SJSA1 (cell line): ENCODE data around the gene TRIB2. TPM values are rescaled to one million over a fixed set of nuclear protein-coding genes. Genes with fewer than 3 reads are reported as not detected.
A peak's percentile ranks its signal among the peaks of the same experiment; 100 is the strongest.

ENCODE experiments used
- DNase-seq, 2 experiments: peaks; one replicate each; pipeline ENCODE4 v3.0.0-alpha.2; 2015 to 2020; ENCODE audit warnings: low spot score in 2 of 2, low read depth in 1 of 2
- H3K27ac ChIP-seq: fragments of 250-450 bp; sonication (Bioruptor Pico); 2 replicates; pipeline ENCODE4 v1.5.1; 2020; ENCODE audit warnings: mild to moderate bottlenecking, moderate library complexity
- H3K27me3 ChIP-seq: fragments of 250-450 bp; sonication (Bioruptor Pico); replicated peaks from 2 replicates; pipeline ENCODE4 v1.5.1; 2020; ENCODE audit warnings: mild to moderate bottlenecking, moderate library complexity
- H3K36me3 ChIP-seq: fragments of 250-450 bp; sonication (Bioruptor Pico); 2 replicates; pipeline ENCODE4 v1.5.1; 2020; ENCODE audit warnings: mild to moderate bottlenecking
- H3K4me1 ChIP-seq: fragments of 250-450 bp; sonication (Bioruptor Pico); replicated peaks from 2 replicates; pipeline ENCODE4 v1.6.1; 2021; ENCODE audit warnings: mild to moderate bottlenecking
- H3K4me3 ChIP-seq: fragments of 250-450 bp; sonication (Bioruptor Pico); 2 replicates; pipeline ENCODE4 v1.5.1; 2020; ENCODE audit warnings: mild to moderate bottlenecking
- H3K9me3 ChIP-seq: fragments of 250-450 bp; sonication (Bioruptor Pico); replicated peaks from 2 replicates; pipeline ENCODE4 v1.5.1; 2020; ENCODE audit warnings: mild to moderate bottlenecking
- total RNA-seq: library from RNA; depleted of rRNA; stranded (reverse); fragments of >200 nt; shearing (Covaris generic); gene quantifications from 2 replicates; pipeline ENCODE4 v1.2.3, GENCODE V29; 2014

The TRIB2 gene
- total RNA-seq, 1 experiment from 2014 or later, result 36.9 TPM

DNA sequence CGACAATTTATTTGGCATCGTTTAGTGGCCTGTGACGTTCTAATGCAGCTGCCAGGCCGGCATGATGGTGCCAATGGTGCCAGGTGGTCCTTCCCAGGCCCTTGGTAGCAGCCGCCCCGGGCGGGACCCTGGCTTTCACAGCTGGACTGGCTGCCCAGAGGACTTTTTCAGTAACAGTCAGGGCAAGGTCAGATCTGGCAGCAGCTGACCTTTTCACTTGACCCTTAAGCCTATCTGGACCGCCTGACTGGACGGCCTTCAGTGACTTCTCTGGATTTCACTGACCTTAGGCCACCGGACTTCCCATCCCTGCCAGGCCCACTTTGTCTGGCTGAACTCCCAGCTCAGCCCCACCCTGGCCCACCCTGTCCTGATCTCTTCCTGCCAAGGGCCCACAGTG is 15.9 kb downstream of the TRIB2 start:
- Histone ChIP-seq H3K4me1 (no peaks in the 10 kb centered on the region), H3K36me3 (peaks cover 83% of the 10 kb centered on the region), H3K27me3 (no peaks in the 10 kb centered on the region), H3K4me3 (no peak overlapping the region), H3K27ac (no peak overlapping the region), H3K9me3 (no peaks in the 10 kb centered on the region)
- no peak for DNase-seq

DNA sequence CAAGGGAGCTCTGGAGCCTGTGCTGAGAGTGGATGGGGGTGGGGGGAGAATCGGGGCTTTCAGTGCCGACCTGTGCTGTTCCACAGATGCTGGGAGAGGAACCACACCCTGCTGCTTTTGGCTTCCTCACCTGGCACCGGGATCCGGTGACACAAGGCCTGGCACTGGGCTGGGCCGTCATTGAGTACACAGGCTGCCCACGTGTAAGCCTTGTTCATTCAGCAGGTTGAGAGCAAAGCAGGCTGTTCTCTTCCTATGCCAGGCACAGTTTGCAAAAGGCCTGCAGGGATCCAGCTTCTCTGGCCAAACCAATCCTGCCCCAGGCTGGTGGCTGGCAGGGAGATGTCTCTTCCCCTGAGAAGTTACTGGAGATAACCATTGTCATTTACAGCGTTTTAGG is 17.1 kb downstream of the TRIB2 start:
- no peaks in the 10 kb centered on the region for H3K27me3 ChIP-seq
- no peak overlapping the region for H3K4me3 ChIP-seq
- DNase-seq, result no peak
- no peaks in the 10 kb centered on the region for H3K4me1 ChIP-seq
- no peaks in the 10 kb centered on the region for H3K9me3 ChIP-seq
- peaks cover 72% of the 10 kb centered on the region for H3K36me3 ChIP-seq
- no peak overlapping the region for H3K27ac ChIP-seq

DNA sequence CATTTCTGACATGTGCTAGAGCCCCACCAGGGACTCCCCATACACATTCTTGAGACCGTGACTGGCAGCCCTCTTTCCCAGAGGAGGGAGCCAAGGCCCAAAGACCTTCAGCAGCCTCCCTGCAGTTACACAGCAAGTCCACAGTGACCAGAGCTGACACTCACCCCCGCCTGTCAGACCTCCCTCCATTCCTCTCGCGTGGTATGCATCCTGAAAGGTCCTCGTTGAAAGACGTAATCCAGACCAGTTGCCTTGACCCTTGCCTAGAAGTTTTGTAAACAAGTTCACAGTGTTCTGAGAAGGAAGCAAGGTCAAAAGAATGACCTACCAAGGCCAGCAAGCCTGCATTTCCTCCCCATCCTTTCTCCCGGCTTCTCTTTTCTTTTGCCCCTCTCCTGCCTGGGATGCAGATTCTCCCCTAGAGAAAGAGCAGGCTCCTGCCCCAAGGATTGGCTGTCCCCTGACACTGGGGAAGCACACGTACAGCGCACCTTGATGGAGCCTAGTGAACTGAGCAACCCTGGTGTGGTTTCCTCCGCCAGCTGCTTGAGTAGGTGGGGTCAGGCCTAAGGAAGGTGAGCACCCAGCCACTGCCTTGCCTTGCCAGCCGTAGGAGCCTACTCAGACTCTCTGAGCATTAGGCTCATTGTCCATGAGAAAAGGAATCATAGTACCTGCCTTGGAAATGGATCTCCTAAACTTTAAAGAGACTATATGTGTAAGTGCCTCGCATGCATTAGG is 18.3 kb downstream of the TRIB2 start:
- Histone ChIP-seq H3K4me1 (no peaks in the 10 kb centered on the region), H3K27ac (no peak overlapping the region), H3K27me3 (no peaks in the 10 kb centered on the region), H3K9me3 (no peaks in the 10 kb centered on the region), H3K4me3 (no peak overlapping the region), H3K36me3 (peaks cover 72% of the 10 kb centered on the region)
- no peak for DNase-seq

DNA sequence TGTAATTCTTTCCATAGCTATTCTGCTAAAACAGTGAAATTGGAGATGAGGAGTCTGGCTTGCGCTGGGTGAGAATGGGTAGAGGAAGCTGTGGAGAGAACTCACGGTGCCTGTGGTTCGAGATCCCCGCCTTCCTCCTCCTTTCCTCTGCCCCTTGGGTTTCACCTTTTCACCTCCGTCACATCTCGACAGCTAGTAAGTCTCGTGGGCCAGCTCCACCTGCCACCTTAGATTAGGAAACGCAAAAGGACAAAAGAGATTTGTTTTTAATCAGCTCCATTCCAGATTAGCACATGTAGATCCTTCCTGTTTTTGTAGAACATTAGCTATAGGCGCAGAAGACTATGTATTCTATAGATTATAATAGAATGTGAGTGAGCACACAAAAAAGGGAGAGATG is 20.6 kb downstream of the TRIB2 start:
- Histone ChIP-seq H3K4me3 (no peak overlapping the region), H3K9me3 (no peaks in the 10 kb centered on the region), H3K27ac (no peak overlapping the region), H3K4me1 (no peaks in the 10 kb centered on the region), H3K27me3 (no peaks in the 10 kb centered on the region), H3K36me3 (peaks cover 70% of the 10 kb centered on the region)
- no peak for DNase-seq

DNA sequence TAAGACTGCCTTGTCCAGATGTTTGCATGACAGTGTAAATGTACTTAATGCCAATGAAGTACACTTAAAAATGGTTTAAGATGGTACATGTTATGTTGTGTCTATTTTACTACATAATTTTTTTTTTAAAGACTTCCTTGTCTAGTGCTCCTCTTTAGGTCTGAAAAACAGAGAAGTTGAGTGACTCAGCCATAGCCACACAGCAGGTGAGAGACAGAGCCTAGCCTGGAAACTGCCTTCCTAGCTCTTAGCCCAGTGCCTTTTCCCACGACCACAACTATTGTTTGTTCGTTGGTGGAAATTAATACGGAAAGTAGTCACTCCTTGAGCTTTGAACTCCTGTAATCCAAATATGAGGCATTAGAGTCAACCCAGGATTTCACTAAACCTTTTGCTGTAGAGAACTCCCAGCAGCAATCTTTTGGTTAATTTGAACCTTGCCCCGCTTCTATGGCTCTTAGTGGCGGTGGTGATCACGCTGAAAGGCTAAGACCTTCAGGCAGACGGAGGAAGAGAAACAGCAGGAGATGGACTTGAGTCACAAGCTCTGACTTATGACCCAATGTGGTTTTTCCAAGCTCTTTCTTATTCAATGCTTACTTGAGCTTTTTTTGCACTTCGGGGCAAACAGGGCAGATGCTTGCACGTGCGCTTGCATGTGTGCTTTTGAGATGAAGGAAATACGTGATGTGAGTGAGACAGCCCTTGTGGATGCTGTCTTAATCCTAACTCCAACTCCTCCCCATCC is 21.2 kb downstream of the TRIB2 start:
- H3K9me3 ChIP-seq, result no peaks in the 10 kb centered on the region
- DNase-seq, result no peak
- H3K27ac ChIP-seq, result no peak overlapping the region
- no peaks in the 10 kb centered on the region for H3K27me3 ChIP-seq
- peaks cover 67% of the 10 kb centered on the region for H3K36me3 ChIP-seq
- no peaks in the 10 kb centered on the region for H3K4me1 ChIP-seq
- H3K4me3 ChIP-seq, result no peak overlapping the region

DNA sequence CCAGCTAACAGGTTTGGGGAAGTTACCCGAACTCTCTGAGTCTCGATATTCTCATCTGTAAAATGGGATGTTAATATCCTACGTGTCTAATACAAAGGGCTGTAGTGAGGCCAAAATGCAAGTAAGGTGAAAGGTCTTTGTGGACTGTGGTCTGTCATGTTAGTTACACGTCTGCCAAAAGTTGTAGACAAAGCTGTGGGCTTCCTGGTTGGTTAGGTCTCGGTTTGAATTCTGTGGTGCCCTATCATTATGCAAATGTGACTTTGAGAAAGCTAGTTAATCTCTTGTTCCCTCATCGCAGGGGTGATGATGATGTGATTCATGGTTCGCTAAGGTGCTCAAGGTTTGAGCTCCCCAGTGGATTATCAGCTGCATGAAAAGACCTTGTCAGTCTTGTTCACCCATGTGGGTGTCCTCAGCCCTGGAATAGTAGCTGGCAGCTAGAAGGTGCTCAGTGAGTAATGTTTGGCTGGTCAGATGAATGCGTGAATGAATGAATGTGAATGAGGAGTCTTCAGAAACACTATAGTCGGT is 23.1 kb downstream of the TRIB2 start:
- no peak for DNase-seq
- no peaks in the 10 kb centered on the region for H3K4me1 ChIP-seq
- no peaks in the 10 kb centered on the region for H3K27me3 ChIP-seq
- H3K36me3 ChIP-seq, result peaks cover 62% of the 10 kb centered on the region
- H3K9me3 ChIP-seq, result no peaks in the 10 kb centered on the region
- H3K4me3 ChIP-seq, result no peak overlapping the region
- no peak overlapping the region for H3K27ac ChIP-seq

DNA sequence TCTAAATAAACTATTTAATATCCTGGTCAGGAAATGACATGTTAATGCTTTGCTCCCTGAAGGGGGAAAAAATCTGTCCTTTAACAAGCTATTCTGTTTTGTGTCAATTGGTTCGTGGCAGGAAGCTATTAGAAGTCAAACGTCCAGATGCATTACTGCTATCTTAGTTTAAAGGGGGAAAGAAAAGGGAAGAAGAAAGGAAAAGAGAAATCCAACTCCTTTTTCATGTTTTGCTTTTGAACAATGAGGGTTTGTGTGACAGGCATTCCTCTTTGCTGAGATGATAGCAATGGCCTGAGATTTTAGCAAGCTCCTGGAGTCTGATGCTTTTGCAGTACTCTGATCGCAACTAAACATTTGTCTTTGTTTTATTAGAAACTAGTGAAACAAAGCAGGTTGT is 24.6 kb downstream of the TRIB2 start:
- H3K36me3 ChIP-seq, result peaks cover 49% of the 10 kb centered on the region
- H3K27me3 ChIP-seq, result no peaks in the 10 kb centered on the region
- H3K4me3 ChIP-seq, result no peak overlapping the region
- no peak overlapping the region for H3K27ac ChIP-seq
- no peaks in the 10 kb centered on the region for H3K4me1 ChIP-seq
- no peak for DNase-seq
- H3K9me3 ChIP-seq, result no peaks in the 10 kb centered on the region

DNA sequence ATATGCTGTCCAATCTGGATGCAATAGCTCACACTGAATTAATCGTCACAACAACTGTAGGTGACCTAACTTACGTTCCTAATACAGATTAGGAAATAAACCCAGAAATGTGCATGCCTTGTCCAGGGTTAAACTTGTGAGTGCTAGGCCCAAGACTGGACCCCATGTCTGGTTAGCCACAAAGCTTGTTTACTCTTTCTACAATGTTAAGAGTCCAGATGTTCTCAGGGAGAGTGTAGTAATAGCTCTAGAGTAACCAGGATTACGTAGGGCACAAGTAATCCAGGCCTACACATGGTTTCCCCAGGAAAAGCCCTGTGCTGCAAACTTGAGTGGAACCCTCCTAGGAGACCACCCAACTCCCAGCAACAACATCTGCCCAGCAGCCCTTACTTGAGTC is 26.2 kb downstream of the TRIB2 start:
- no peak overlapping the region for H3K4me3 ChIP-seq
- no peak overlapping the region for H3K27ac ChIP-seq
- no peaks in the 10 kb centered on the region for H3K9me3 ChIP-seq
- DNase-seq, result no peak
- H3K36me3 ChIP-seq, result peaks cover 41% of the 10 kb centered on the region
- H3K27me3 ChIP-seq, result no peaks in the 10 kb centered on the region
- no peaks in the 10 kb centered on the region for H3K4me1 ChIP-seq

DNA sequence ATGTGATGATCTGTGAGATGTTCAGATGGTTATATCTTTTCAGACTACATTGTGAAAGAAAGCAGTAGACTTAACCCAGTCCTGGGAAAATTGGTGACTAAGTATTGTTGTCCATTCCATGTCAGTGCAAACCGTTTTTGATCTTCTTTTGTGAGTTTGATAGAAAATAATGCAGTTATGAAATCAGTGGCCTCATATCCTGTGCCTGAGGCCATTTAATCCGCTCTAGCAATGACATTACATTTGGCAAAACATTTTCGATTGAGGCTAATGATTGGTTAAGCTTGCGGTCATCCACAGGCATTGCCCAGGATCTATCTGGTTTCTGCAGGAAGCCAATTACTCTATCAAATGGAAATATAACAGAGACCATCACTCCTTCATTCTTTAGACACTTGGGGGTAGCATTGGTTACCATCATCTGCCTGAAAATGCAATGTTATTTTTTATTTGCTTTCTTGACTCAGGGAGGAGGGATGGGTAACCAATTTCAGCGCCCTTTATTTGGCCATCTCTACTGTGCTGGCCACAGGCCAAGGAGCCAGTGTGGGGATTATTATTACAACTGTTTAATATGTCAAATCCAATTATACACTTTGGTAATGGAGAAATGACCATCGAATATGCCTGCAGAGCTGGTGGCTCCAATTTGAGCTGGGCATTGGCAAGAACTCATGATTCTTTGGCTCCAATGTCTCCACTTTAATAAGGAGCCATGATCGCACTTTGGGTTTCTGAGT is 33.6 kb downstream of the TRIB2 start:
- Histone ChIP-seq H3K4me1 (no peaks in the 10 kb centered on the region), H3K9me3 (no peaks in the 10 kb centered on the region), H3K27ac (no peak overlapping the region), H3K4me3 (no peak overlapping the region), H3K36me3 (no peaks in the 10 kb centered on the region), H3K27me3 (no peaks in the 10 kb centered on the region)
- no peak for DNase-seq

DNA sequence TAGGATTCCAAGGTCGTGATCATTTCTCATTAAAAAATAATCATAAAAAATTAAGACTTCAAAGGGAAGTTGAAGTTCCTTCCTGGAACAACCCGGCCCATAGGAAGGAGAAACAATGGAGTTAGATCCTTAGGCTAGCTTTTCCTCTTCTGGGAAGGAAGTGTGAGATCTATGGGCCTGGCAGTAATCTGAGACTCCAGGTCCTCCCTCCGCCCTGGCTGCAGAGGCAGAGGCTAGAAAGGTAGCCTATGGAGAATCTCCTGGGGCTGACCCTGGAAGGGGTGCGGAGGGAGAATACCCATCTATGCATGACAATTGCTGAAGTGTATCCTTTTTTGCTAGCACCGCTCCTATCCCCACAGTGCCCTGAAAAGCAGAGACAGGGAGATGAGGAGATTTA is 37.9 kb downstream of the TRIB2 start:
- H3K4me1 ChIP-seq, result peaks cover 10% of the 10 kb centered on the region
- no peaks in the 10 kb centered on the region for H3K27me3 ChIP-seq
- H3K36me3 ChIP-seq, result no peaks in the 10 kb centered on the region
- no peak overlapping the region for H3K4me3 ChIP-seq
- DNase-seq, result no peak
- H3K9me3 ChIP-seq, result no peaks in the 10 kb centered on the region
- no peak overlapping the region for H3K27ac ChIP-seq

DNA sequence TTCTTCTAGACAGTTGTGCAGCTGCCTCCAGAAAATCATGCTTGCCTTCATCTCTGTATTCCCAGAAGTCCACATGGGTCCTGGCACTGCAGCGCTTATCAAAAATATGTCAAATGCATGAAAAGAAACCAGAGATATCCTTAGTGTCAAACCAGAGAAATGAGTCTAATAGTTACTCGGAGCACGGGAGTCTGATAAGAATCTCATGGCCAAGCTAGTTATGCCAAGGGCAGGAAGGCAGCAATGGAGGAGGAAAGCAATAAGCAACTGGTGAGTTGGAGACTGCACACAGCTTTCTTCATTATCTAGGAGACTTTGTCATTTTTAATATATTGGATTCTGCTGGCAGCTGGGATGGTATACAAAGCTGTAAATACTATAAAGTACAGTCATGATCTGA is 38.6 kb downstream of the TRIB2 start:
- Histone ChIP-seq H3K36me3 (no peaks in the 10 kb centered on the region), H3K9me3 (no peaks in the 10 kb centered on the region), H3K27ac (no peak overlapping the region), H3K4me1 (peaks cover 18% of the 10 kb centered on the region), H3K4me3 (no peak overlapping the region), H3K27me3 (no peaks in the 10 kb centered on the region)
- DNase-seq, result no peak

DNA sequence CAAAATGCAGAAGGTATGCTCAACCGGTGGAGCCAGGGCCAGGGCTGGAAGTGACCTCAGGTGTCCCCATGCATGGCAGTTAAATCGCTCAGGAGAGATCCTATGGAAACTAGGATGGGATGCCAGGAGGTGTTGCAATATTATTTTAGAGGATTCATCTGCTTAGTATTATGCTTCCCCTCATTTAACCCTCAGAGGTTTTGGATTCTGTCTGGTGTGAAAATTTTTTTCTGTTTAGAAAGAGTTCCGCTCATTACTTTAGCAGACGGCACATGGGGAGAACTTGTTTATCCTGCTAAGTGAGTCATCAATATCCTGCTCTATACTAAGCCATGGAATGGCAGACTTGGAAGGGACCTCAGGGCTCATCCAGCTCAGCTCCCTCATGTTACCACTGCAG is 42.5 kb downstream of the TRIB2 start:
- Histone ChIP-seq H3K27me3 (no peaks in the 10 kb centered on the region), H3K4me3 (no peak overlapping the region), H3K9me3 (no peaks in the 10 kb centered on the region; the same call in 1 of the 2 replicates), H3K36me3 (no peaks in the 10 kb centered on the region), H3K27ac (peak overlapping the region; percentile 40; the same call in 1 of the 2 replicates), H3K4me1 (peaks cover 29% of the 10 kb centered on the region)
- peak in 1 of 2 experiments; percentile 51 for DNase-seq

DNA sequence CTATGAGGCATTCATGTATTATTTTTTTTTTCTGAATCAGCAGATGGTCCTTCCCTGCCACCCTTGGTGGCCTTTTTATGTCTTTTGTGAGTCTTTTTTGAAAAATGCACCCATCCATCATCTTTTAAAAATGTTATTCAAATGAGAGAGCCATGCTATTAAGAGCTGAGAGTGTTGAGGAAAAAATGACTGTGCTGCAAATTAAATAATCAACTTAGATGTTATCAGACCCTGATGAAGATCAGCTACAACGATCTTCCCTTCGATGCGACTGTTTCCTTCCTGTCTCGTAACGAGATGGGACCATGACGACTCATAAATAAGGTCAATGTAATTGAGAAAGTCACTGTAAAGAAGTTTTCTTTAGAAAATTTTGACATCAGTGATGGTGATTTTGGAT is 44.4 kb downstream of the TRIB2 start:
- H3K4me1 ChIP-seq, result peaks cover 34% of the 10 kb centered on the region
- no peak overlapping the region for H3K4me3 ChIP-seq
- H3K27ac ChIP-seq, result no peak overlapping the region; the same call in 1 of the 2 replicates
- H3K36me3 ChIP-seq, result no peaks in the 10 kb centered on the region
- H3K9me3 ChIP-seq, result no peaks in the 10 kb centered on the region; the same call in 1 of the 2 replicates
- no peaks in the 10 kb centered on the region for H3K27me3 ChIP-seq
- DNase-seq, result peak in 1 of 2 experiments; percentile 41

DNA sequence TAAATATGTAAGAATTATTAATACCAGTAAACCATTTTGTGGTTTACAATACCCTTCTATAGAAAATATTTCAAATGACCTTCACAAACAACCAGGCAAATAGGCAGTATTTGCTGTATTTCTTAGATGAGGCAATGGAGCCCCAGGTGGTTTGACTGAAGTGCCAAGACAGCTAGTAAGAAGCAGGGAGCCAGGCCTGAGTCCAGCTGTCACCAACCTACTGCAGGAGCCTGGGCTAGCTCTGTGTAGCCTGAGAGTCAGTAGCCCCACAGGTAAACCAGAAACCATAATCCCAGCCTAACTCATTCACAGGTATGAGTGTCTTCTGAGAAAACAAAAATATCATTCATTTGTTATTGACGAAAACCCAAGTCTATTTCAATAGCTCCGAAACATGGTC is 45.6 kb downstream of the TRIB2 start:
- no peak overlapping the region for H3K4me3 ChIP-seq
- DNase-seq, result no peak
- H3K27ac ChIP-seq, result no peak overlapping the region
- H3K36me3 ChIP-seq, result no peaks in the 10 kb centered on the region
- no peaks in the 10 kb centered on the region for H3K27me3 ChIP-seq
- no peaks in the 10 kb centered on the region; the same call in 1 of the 2 replicates for H3K9me3 ChIP-seq
- H3K4me1 ChIP-seq, result peaks cover 37% of the 10 kb centered on the region
